WERI-Rb-1 (cell line): ENCODE measurements around the gene AHDC1.

Experiments
- DNase-seq: peaks from one replicate; pipeline ENCODE4 v3.0.0-alpha.2; 2020
- H3K27ac ChIP-seq: fragments of 250-450 bp; sonication (Bioruptor Pico); 2 replicates; pipeline ENCODE4 v1.5.1; 2020; ENCODE audit warnings: mild to moderate bottlenecking, moderate library complexity
- H3K27me3 ChIP-seq: fragments of 250-450 bp; sonication (Bioruptor Pico); 2 replicates; pipeline ENCODE4 v1.5.1; 2021; ENCODE audit warnings: mild to moderate bottlenecking, low read depth, moderate library complexity; ENCODE audit not compliant: insufficient read depth, severe bottlenecking
- H3K36me3 ChIP-seq: fragments of 250-450 bp; sonication (Bioruptor Pico); 2 replicates; pipeline ENCODE4 v1.5.1; 2020; ENCODE audit warnings: mild to moderate bottlenecking, moderate library complexity
- H3K4me3 ChIP-seq: 2 replicates; pipeline ENCODE4 v1.5.1; 2011; ENCODE audit warnings: low read depth, mild to moderate bottlenecking, control low read depth, low read length
- H3K9me3 ChIP-seq: fragments of 250-450 bp; sonication (Bioruptor Pico); 2 replicates; pipeline ENCODE4 v1.5.1; 2021; ENCODE audit warnings: mild to moderate bottlenecking, moderate library complexity; ENCODE audit not compliant: severe bottlenecking
- CTCF ChIP-seq: IDR thresholded peaks from 2 replicates; pipeline ENCODE4 v1.5.1; 2011; ENCODE audit warnings: low read depth, mild to moderate bottlenecking, control low read depth, inconsistent platforms, low read length

AHDC1 gene

DNA sequence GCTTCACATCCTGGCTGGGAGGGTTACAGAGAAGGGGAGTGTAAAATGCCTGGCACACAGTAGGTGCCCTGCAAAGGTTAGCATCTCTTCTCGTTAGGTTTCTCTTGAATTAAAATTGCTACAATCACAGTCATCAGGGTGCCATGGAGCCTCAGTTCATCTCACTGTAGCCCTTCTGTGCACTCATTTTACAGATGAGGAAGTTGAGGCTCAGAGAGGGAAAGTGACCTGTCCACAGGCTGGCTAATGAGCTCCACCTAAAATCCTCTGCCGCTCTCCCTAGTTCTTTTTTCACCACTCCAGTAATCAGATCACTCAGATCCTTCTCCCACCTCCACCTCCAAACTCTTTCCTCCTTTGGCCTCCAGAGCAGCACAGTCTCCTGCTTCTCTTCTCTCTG lies 13.5 kb upstream of the AHDC1 start:
- Histone ChIP-seq H3K27me3 (no peaks in the 10 kb centered on the region), H3K9me3 (no peaks in the 10 kb centered on the region), H3K4me3 (no peak overlapping the region), H3K36me3 (no peaks in the 10 kb centered on the region), H3K27ac (no peak overlapping the region)
- TF ChIP-seq CTCF, result no peak
- DNase-seq, result no peak

- DNase-seq, result no peak
- Histone ChIP-seq H3K9me3 (no peaks in the 10 kb centered on the region), H3K27me3 (no peaks in the 10 kb centered on the region), H3K4me3 (no peak overlapping the region), H3K27ac (no peak overlapping the region), H3K36me3 (no peaks in the 10 kb centered on the region)
- TF ChIP-seq CTCF, result peak; percentile 65
Measured at GRCh38 chr1:27616441-27616840, 12.5 kb upstream of the AHDC1 start.

- TF ChIP-seq CTCF, result no peak
- Histone ChIP-seq H3K27me3 (no peaks in the 10 kb centered on the region), H3K27ac (no peak overlapping the region), H3K36me3 (no peaks in the 10 kb centered on the region), H3K9me3 (no peaks in the 10 kb centered on the region), H3K4me3 (no peak overlapping the region)
- DNase-seq, result no peak
Measured at GRCh38 chr1:27615346-27616192, 11.6 kb upstream of the AHDC1 start.

- H3K27me3 ChIP-seq, result no peaks in the 10 kb centered on the region
- no peak overlapping the region for H3K4me3 ChIP-seq
- H3K9me3 ChIP-seq, result no peaks in the 10 kb centered on the region
- TF ChIP-seq CTCF, result no peak
- no peak for DNase-seq
- H3K27ac ChIP-seq, result no peak overlapping the region
- H3K36me3 ChIP-seq, result no peaks in the 10 kb centered on the region
Measured at GRCh38 chr1:27614625-27615344, 10.8 kb upstream of the AHDC1 start.

DNA sequence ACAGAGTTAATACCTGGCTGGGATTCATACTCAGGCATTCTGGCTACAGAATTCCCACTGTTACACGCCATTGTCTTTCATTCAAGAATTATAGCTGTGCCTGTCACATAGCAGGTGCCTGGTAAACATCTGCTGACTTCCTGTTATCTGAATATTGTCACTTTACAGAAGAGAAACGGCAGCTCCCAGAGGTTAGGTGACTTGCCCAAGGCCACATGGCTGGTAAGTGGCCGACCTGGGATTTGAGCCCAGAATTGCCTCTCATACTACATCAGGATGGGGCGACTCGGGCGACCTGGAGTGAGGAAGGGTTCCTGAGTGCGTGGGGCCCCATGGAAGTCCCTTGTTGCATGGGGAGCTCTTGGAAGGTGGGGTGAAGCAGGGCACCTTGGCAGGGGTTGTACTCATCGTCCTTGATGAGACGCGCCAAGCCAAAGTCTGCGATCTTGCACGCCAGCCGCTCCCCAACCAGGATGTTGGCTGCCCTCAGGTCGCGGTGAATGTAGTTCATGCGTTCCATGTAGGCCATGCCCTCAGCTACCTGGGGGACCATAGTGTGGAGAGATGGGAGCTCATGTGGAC lies 10.2 kb upstream of the AHDC1 start:
- H3K27me3 ChIP-seq, result no peaks in the 10 kb centered on the region
- H3K9me3 ChIP-seq, result no peaks in the 10 kb centered on the region
- no peaks in the 10 kb centered on the region for H3K36me3 ChIP-seq
- H3K27ac ChIP-seq, result no peak overlapping the region
- no peak overlapping the region for H3K4me3 ChIP-seq
- TF ChIP-seq CTCF, result no peak
- no peak for DNase-seq
